NCI-H1694 (cell line): ENCODE data around the gene GLS2.
"Not testable (repeated sequence)": the region's sequence is repeated elsewhere in the genome, so short reads cannot be mapped to it uniquely, and the experiment has no call there.

Source experiments
- DNase-seq: peaks from one replicate; lab custom pipeline; 2025; lab: John Stamatoyannopoulos, UW

Gene GLS2

DNA sequence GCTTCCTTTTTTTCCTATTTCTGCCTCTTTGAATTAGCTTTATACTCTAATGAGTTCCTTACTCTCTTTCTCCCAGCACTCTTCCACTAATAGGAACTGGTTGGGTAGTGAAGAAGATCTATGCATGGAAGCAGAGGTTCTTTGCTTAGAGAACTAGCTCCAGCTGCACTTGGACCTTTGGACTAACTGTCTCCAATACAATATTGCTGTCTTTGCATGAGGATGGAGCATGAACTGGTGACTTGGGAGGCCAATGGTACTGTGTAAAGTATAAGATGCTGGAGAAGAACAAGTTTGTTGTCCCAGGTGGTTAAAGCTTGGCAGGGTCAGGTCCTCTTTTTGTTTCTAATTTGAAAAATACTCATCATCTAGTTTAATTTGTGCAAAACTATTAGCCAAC, 2.4 kb upstream of the GLS2 start:
- no peak for DNase-seq

DNA sequence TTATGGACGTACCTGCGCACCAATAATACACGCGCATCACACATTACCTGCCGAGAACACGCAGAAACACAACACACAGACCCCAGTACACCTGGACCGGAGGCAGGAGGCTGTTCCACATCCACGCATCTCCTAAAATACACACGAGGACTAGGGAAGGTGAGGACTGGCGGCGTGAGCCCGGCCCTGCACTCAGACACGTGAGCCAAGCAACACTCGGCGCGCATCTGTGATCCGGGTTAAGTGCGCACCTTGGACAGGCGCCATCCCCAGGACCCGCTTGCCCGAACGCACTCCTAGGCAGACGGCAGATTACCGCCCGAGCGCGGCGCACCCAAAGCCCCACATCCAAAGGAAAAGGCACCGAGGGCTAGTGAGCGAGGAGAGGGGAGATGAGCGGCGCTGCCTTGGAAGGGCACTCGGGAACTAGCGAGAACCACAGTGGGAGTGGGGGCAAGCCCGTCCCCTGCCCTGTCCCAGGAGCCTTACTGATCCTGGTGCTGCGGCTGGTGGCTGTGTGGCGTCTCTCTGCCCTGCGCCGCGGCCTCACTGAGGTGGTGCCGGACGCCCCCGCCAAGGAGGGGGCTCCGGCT, 417 bp downstream of the GLS2 start:
- DNase-seq = peak; percentile 15

DNA sequence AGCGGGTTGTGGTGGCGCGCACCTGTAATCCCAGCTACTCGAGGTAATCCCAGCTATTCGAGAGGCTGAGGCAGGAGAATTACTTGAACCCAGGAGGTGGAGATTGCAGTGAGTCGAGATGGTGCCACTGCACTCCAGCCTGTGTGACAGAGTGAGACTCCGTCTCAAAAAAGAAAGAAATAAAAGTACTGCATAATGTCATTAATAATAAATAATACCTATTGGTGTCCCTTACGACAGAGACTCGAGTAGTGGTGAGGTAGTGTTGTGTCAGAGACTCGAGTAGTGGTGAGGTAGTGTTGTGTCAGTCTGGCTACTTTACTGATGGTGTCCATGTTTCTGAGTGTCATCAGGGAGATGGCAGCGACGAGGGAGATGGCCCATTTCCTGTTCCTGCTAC, 1.3 kb downstream of the GLS2 start:
- no peak for DNase-seq

DNA sequence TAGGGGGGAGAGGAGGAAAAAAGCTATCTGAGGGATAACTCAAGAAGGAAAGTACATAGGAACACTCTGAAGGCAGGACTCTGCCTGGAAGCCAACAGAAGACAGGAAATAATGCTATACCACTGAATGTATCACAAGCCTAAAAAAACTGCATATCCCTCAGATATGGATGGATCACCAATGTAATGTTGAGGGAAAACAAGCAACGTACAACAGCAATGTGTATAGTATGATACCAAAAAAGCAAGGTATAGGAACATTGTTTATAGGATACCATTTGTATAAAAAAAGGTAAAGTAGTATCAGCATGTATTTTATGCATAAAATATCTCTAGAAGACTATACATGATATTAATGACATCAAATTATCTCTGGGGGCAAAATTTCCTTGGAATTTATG, 3.4 kb downstream of the GLS2 start:
- DNase-seq = no peak

DNA sequence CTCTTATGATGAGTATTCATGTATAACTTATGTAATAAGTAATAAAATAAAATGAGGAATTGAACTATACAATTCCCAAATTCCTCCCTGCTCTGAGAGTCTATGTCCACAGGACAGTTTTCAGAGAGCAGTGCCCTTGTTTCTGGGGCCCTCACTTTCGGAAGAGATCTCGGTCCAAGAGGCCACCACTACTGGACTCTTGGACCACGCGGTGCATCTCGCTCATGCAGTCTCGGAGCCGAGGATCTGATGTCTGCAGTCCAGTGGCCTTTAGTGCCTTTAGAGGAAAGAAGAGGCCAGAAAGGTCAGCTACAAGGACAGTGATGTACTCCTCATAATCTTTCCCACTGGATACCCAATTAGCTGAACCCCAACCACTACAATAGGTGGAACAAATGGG, 8.3 kb downstream of the GLS2 start:
- no peak for DNase-seq

DNA sequence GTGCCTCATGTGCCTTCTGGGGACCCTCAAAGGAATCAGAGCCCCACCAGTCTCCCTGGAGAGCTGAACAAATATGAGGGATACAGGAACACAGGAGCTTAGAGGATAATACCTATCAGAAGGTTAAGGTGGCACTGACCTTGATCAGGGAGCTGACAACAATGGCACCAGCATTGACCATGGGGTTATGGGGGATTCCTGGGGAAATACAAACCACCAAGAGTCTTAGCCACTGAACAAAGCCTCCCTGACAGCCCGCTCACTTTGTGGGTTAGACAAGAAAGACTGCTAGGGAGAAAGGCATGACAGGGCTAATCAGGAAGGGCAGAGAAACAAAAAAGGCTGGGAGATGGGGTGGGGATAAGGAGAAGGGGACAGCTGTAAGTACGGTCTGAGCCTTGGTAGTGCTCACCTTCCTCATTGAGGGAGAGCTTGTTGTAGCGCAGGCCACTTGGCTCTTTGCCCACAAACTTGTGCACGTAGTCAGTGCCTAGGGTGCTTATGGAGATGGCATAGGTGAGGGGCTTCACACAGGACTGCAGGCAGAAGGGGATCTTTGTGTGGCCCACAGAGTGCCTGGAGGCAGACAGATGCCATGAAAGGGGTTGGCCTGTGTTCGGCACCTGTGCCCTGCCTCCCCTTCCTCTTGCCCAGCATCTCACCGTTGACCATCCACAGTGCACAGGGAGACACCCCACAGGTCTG, 10.3 kb downstream of the GLS2 start:
- no peak for DNase-seq

DNA sequence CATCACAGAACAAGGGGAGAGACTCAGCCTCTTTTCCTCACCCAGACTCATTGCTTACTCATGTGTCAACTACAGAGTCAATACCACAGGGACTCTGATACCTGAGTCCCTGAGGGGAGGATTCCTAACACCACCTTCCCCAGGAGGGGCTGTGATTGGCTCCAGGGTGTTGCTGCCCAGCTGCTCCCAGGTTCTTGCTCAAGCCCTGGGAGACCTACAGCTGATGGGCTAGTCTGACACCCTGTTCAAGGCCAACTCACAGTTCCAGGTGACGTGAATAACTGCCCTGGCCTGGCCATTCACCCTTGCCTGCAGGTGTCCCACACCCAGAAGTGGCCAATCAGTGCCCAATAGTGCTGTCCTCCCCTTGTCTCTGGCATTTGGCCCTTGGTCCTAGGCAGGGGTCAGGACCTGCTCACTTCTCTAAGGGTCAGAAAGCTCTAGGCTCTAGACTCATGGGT, 11.0 kb downstream of the GLS2 start:
- DNase-seq = no peak

DNA sequence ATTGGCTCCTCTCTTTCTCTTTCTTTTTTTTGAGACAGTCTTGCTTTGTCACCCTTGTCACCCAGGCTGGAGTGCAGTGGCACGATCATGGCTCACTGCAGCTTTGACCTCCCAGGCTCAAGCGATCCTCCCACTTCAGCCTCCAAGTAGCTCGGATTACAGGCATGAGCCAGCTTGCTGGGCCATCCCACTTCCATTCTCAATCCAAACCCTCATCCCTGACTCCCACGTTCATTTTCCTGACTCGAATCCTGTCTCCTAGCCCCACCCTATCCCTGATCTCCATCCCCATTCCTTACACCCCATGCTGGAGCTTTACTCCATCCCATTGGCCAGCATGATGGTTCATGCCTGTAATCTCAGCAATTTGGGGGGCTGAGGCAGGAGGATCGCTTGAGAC, 11.8 kb downstream of the GLS2 start:
- no peak for DNase-seq

DNA sequence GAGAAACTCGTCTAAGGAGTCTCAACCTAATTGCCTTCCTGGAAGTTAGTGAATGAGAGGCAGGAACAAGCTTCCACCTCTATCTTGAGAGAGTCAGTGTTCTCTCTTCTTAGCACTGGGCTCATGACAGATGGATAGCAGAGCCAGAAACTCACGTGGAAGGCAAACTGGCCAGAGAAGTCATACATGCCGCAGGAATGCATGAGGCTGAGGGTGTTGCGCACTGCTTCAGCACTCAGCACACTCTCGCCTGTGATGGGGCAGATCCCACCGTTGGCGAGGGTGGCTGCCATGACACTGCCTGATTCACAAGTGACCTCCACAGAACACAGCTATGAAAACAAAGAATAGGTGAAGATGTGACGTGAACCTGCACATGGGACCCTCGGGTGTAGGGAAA, 13.6 kb downstream of the GLS2 start:
- no peak for DNase-seq

DNA sequence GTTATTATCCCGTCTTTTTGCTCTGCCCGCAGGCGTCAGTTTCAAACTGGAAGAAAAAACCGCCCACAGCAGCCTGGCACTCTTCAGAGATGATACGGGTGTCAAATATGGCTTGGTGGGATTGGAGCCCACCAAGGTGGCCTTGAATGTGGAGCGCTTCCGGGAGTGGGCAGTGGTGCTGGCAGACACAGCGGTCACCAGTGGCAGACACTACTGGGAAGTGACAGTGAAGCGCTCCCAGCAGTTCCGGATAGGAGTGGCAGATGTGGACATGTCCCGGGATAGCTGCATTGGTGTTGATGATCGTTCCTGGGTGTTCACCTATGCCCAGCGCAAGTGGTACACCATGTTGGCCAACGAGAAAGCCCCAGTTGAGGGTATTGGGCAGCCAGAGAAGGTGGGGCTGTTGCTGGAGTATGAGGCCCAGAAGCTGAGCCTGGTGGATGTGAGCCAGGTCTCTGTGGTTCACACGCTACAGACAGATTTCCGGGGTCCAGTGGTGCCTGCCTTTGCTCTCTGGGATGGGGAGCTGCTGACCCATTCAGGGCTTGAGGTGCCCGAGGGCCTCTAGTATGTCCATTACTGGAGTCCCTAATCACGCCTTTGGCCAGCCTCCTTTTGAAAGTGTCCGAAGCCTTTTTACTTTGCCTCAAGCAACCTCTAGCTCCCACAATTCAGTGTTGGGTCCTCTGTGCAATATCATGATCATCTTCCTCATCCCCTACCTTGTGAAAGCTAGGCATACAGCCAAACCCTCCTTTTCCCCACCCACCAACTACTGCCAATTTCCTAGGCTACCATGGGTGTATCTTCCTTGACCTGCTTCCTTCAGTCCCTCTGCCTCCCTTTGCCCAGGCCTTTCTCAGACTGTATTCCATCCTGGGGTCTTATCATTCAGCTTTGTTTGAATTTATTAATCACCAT, 18.7 kb downstream of the GLS2 start:
- DNase-seq = no peak

DNA sequence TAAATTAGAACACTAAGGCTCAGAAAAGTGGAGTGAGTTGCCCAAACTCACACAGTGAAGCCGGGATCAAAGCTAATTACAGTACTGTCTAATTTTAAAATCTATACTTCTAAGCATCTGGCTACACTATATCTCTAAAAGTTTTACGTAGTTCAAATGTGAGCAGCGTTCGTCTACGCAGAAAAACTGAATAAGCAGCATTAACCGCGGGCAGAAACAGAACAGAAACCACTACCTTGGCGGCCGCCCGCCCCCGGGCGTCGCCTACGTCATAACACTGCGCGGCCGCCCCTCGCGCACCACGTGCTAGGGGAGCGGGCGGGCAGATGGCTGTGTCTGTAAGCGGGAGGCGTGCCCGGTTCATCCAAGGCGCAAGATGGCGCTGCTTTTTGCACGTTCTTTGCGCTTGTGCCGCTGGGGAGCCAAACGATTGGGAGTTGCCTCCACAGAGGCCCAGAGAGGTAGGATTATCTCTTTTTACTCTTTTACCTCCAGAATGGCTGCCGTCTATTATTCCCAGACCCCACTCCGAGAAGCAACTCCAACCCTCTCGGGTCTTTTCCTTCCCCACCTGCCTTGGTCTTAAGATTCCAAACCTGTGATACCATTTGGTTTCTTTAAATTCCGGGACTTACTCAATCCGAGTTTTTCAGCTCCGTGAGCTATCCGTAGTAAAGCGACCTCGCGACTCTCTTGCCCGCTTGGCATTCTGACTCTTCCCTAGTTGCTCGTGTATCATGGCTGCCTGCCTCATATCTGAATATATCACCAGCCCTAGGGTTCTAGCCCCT, 19.6 kb downstream of the GLS2 start, which contains the start of gene SPRYD4:
SPRYD4 (plus strand) TSS at position 363 of the 791 bp plus-strand sequence; CDS start at position 377, 14 bp downstream.
- DNase-seq = peak; percentile 71

DNA sequence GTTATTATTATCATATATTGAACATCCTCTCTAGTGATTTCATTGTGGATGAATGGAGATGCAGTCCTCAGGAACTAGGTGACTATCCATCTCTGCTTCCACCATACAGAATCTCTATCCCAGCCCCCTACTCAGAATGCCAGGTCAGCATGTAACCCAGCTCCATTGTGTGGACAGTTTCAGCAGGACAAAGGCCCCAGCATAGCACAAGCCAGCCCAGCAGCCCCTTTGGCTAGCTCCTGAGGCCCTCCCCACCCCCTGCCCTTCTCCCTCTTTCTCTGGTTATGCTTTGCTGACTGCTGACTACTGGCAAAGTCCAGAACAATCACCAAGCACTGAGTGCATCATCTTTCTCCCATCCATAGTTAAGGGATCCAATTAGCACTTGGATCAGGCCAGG, 25.4 kb downstream of the GLS2 start:
- no peak for DNase-seq

DNA sequence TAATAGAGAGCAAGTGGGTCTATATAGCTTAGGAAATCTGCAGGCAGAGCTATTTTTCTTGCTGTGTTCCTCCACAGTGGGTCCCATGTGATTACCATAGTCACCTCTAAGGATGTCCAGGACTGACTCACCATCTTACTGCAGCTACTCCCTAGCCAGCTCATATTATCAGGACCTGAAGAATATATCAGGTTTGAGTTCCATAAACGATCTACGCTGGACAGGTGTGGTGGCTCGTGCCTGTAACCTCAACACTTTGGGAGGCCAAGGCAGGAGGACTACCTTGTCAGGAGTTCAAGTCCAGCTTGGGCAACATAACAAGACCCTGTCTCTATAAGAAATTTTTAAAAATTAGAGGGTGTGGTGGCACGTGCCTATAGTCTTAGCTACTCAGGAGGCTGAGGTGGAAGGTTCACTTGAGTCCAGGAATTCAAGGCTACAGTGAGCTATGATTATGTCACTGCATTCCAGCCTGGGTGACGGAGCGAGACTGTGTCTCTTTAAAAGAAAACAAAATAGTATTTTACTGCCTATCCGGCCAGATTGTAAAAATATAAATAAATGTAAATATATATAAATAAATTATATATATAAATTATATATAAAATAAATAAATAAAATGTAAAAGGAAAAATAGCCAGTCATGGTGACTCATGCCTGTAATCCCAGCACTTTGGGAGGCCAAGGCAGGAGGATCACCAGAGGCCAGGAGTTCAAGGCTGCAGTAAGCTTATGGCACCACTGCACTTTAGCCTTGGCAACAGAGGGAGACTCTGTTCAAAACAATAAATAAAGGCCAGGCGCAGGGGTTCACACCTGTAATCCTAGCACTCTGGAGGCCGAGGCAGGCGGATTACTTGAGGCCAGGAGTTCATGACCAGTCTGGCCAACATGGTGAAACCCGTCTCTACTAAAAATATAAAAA, 26.5 kb downstream of the GLS2 start:
- no peak for DNase-seq

DNA sequence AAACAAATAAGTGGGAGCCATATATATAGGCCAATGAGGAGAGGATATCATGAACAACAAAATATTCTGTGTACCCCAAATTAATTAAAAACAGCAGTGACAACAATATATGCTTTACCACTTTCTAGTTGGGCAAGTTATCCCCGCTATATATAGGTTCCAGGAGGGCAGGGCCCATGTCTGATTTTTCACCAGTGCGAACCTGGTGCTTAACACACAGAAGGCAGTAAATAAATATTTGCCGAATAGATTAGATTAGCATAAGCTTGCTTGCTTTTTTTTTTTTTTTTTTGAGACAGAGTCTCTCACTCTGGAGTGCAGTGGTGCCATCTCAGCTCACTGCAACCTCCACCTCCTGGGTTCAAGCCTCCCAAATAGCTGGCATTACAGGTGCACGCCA, 30.1 kb downstream of the GLS2 start:
- DNase-seq = no peak

DNA sequence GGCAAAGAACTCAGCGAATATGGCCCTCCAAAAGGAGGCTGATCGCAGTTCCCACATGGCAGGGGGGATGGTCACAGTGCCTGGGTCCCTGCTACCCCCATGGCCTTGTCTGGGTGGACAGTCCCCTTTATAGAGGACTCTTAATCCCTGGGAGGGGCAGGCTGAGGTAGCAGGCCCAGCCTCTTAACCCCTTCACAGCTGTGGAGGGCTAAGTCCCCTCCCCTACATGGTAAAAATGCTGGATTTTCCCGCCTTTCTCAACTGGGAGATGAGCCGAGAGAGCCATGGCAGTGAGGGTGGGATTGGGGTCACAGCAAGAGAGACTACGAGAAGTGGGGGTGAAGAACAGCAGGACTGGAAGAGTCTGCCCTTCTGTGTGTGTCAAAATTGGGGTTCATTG, 33.4 kb downstream of the GLS2 start, which contains the start of gene MIP:
MIP (minus strand) TSS at position 101 of the 400 bp plus-strand sequence; CDS start at position 57, 44 bp downstream.
- no peak for DNase-seq

DNA sequence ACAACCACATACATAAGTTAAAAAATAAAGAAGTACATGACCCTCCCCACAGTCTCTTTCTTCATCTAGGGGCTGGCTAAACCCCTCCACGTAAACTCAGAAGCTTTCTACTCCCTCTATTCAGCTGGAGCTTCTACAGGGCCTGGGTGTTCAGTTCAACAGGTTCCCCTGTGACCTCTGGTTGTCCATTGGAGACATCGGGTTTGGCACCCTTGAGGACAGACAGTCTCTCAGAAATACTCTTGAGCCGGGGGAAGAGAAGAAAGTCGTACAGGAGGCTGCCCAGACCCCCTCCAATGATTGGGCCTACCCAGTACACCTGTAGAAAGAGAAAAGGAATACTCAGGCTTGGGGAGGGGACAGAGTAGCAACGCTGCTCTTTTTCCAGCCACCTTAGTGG, 36.8 kb downstream of the GLS2 start:
- no peak for DNase-seq

DNA sequence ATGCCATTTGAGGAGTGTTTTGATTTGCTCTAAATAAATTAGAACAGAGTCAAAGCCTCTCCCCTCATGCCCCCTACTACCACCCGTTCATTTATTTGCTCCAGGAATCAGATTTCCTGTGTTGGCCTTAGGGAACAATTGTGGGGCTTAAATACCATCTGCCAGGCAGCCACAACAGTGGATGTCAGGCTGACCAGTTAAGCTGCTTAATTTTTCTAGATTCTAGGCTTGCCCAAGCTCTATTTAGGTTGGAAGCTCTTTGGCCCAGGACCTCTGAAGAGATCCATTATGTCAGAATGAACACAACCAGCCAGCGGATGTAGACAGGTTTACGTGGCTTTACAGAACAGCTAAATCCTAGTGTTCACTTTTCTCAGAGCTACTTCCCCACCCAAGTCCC, 37.7 kb downstream of the GLS2 start:
- no peak for DNase-seq

DNA sequence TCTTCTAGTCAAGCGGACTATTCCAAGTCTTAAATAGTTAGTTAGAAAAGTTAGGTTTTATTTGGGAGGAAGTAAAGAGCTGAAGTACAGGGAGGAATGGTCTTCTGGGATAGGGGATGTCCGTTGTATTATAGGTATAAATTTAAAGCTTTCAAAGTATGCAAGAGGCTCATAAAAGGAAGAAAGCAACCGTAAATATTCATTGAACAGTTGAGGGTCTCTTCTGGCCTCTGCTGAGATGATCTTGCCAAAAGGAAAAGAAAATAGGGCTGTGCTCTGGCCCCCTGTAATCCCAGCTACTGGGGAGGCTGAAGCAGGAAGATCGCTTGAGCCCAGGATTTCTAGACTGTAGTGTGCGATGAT, 38.4 kb downstream of the GLS2 start:
- DNase-seq = no peak

DNA sequence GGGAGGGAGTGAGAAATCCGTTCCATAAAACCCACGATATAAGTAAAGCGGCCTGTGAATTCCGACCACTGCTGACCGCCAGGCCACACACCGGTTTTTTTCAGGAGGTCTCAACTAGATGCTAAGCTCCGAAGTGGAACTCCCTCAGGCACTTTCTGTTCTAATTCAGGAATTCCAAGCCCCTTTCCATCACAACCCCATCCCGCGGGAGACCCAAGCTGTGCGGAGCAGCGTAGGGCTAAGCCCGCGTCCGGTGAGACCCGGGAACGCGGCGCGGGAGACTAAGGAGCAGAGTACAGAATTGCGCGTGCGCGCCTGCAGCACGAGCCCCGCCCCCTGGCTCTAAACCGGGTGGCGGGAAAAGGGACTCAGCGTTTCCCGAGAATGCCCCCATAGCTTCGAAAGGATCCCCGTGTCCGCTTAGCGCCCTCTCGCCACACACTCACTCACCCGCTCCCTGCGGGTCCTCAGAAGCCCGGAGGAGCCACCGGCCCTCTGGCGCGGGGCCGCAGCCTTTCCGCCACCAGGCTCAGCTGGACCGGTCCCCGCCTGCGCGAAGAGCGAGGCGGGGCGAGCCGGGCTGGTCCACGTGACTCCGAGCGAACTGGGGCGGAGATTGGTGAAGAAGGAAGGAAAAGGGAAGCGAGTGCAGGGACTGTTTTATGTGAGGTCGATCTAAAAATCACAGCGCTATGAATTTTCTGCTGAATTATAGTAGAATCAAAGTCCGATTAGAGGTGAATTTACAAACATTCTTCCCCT, 38.9 kb downstream of the GLS2 start, which contains the start of gene TIMELESS:
TIMELESS (minus strand) TSS at position 567 of the 762 bp plus-strand sequence. CDS start 15,256 bp downstream, outside the sequence.
- peak; percentile 75 for DNase-seq

DNA sequence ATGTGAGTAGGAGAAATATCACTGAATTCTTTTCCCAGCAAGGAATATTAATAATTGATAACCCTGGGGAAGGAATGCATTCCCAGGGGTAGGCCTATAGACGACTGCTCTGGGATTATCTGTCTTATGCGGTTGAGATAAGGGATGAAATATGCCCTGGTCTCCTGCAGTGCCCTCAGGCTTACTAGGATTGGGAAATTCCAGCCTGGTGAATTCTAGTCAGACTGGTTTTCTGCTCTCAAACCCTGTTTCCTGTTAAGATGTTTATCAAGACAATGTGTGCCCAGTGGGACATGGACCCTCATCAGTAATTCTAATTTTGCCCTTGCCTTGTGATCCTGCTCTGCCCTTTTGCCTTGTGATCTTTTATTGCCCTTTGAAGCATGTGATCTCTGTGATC, 44.8 kb downstream of the GLS2 start:
- DNase-seq = not testable (repeated sequence)
